ENCODE measurements around the gene NCOA1.

GRCh38 chr2:24520175-24520574 lies 29.1 kb downstream of the NCOA1 start:
- TF ChIP-seq CTCF (IDR thresholded peaks at IDR 0.05) = no peak
- TF ChIP-seq POLR2A (IDR thresholded peaks at IDR 0.05) = no peak
